ENCODE data around the gene TCOF1. TPM values are rescaled to one million over a fixed set of nuclear protein-coding genes. Genes with fewer than 3 reads are reported as not detected.

TCOF1 gene
- total and polyA plus RNA-seq, 2 of the 8 experiments (the other 6 are each of a cell fraction or from before 2014, with no cell fraction given), result 35.9 to 170 TPM

DNA sequence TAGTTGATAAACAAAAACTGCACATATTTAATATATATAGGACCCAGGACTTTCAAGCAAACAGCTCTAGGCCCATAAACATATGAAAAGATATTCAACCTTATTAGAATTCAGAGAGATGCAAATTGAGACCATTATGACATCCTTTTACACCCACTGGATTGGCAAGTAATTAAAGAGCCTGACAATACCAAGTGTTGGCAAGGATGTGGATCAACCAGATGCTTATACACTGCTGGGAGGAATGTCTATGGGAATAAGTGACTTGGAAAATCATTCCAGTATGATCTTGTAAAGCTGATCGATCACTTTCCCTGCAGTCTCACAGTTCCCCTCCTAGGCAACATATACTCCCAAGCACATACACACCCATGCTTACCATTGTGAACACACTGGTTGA is 15.5 kb upstream of the TCOF1 start:
- DNase-seq (ENCODE audit: low read depth in 1 of 2, low spot score in 2 of 2) (no peak), FAIRE-seq (no peak)
- Histone ChIP-seq H3K18ac (ENCODE audit: extremely low read depth, low read length) (no peak overlapping the region), H2BK15ac (ENCODE audit: low read length) (no peak overlapping the region), H3K4me2 (ENCODE audit: insufficient read depth in 1 of 2, low read depth in 2 of 2, low read length in 2 of 2) (no peak overlapping the region), H3K9ac (replicated peaks in 1 of 4; ENCODE audit: extremely low read depth in 1 of 4, low read depth in 3 of 4, low read length in 3 of 4) (no peak overlapping the region), H3K36me3 (ENCODE audit: control insufficient read depth in 2 of 4, insufficient read depth in 4 of 4, low read length in 3 of 4) (no peaks in the 10 kb centered on the region), H3K9me3 (ENCODE audit: insufficient read depth in 2 of 2, low read depth in 1 of 2, low read length in 1 of 2) (no peaks in the 10 kb centered on the region), H3K27ac (ENCODE audit: low read depth, low read length) (no peak overlapping the region), H3K23ac (ENCODE audit: insufficient read length) (no peak overlapping the region), H3K4me3 (ENCODE audit: extremely low read depth in 1 of 4, insufficient read depth in 2 of 4, low read depth in 3 of 4, low read length in 4 of 4) (no peak overlapping the region), H3K23me2 (ENCODE audit: low read depth, low read length) (peaks cover 1% of the 10 kb centered on the region; the same call in 1 of the 2 replicates), H3K79me1 (ENCODE audit: low read depth, low read length) (no peaks in the 10 kb centered on the region), H2BK5ac (ENCODE audit: low read depth, low read length) (no peak overlapping the region), H2AK5ac (ENCODE audit: low read depth, low read length) (no peak overlapping the region), H3K4me1 (replicated peaks in 1 of 4; ENCODE audit: control insufficient read depth in 3 of 4, insufficient read depth in 4 of 4, low read length in 3 of 4) (no peaks in the 10 kb centered on the region), H3K27me3 (replicated peaks in 1 of 4; ENCODE audit: control insufficient read depth in 3 of 4, extremely low read depth in 1 of 4, insufficient read depth in 3 of 4, low read length in 3 of 4) (no peaks in the 10 kb centered on the region), H4K8ac (ENCODE audit: extremely low read depth, insufficient read depth, low read length) (no peak overlapping the region), H3K56ac (replicated peaks; ENCODE audit: insufficient read length, low read depth, low read length) (no peak overlapping the region), H3K14ac (ENCODE audit: insufficient read length) (no peak overlapping the region), H2BK20ac (ENCODE audit: low read length) (no peak overlapping the region), H3K79me2 (ENCODE audit: control insufficient read depth in 1 of 2, insufficient read depth in 2 of 2, low read length in 2 of 2) (no peaks in the 10 kb centered on the region), H4K20me1 (replicated peaks in 1 of 2; ENCODE audit: control insufficient read depth in 1 of 2, insufficient read depth in 2 of 2, low read length in 2 of 2) (no peaks in the 10 kb centered on the region), H4K5ac (ENCODE audit: insufficient read length, low read depth, low read length) (no peak overlapping the region), H2BK120ac (replicated peaks; ENCODE audit: low read depth, low read length) (no peak overlapping the region), H2AFZ (ENCODE audit: low read length) (no peak overlapping the region), H4K91ac (replicated peaks; ENCODE audit: insufficient read length, low read length) (no peak overlapping the region), H3K4ac (replicated peaks; ENCODE audit: insufficient read length, low read depth, low read length) (no peak overlapping the region), H2BK12ac (ENCODE audit: low read depth, low read length) (no peak overlapping the region)
- CTCF ChIA-PET (ENCODE audit: partially characterized antibody), result interaction anchor here (0.6 to 1.0 kb wide), 2 partner anchors 8 to 111 kb away, joined by 3 read pairs; no protein-coding TSS in a partner anchor
- 100% methylated on average over 1 of the region's 1 CpG; no CpG with 5 or more reads in 1 of the 2 experiments for WGBS, 2 experiments (ENCODE audit: extremely low coverage in 1 of 2, insufficient coverage in 1 of 2, insufficient read length in 1 of 2, insufficient replicate concordance in 2 of 2, low coverage in 1 of 2, low lambda C conversion rate in 2 of 2, missing lambda C conversion rate in 1 of 2)
- POLR2A ChIA-PET (ENCODE audit: partially characterized antibody), result no interaction called here
